ENCODE results near the gene ADAMTSL4.

The ADAMTSL4 gene

DNA sequence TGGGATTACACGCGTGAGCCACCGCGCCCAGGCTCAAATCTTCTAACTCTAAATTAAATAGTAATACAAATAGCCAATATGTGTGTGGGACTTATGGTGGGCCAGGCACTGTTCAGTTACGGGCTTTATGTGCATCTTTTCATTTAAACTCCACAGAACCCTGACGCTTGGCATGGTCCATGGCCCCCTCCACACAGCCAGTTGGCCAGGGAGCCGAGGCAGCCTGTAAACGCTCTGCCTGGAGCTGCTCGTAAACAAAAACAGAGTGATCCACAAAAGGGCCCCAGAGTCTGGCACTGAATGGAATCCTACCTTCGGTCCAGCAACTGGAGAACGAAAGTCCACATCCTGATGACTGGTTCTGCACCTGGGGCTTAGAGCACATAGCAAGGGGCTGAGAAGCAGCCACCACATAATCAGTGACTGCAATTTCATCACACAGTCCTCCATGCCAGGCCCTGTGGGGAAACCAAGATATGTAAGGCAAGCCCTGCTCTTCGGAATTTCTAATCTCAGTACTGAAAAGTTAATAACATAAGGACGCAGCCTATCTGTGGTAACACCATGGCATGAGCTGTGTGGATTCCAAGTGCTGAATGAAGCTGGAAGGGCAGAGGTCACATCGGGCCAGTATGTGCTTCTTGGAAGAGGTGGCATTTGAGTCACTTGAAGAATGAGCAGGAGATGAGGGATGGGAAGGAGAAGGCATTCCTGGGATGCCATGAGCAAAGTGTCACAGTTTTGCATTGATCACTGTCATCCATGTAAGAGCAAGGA, 13.5 kb upstream of the ADAMTSL4 start:
- DNase-seq, result no peak

- DNase-seq, result no peak
These were observed 12.1 kb upstream of the ADAMTSL4 start for GRCh38 chr1:150536836-150537731.

- DNase-seq, result no peak
These were observed 11.2 kb upstream of the ADAMTSL4 start for GRCh38 chr1:150537732-150538684.

DNA sequence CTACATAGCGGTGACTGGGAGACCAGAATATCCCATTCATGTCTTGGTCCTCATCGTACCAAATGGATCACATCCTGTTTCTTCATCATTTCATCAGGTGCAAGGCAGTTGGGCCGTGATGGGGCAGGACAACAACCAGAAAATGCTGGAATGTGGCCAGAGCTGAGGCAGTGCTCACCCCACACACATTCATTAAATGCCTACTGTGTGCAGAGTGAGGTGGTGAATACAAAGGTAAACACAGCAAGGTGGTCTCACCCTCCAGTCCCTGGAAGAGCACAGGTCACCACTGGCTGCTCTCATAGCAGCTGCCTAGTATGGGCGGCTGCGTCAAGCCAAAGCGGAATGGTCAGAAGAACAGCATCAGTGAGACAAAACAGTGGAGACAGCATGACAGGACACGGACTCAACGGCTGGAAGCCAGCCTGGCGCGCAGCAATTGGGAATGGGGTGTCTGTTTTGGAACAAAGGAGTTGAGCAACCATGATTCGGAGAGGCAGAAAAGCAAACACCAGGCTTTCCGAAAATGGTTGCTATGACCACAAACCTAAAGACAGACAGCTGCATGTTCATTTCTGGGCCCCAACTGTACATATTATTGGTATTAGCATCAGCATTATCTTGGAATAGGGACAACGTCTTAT, 5.6 kb upstream of the ADAMTSL4 start:
- DNase-seq, result no peak

- no peak for DNase-seq
These were observed 5.0 kb upstream of the ADAMTSL4 start for GRCh38 chr1:150544204-150544603.

- DNase-seq, result no peak
These were observed 3.6 kb upstream of the ADAMTSL4 start for GRCh38 chr1:150545486-150546032.

GRCh38 chr1:150546294-150546937, 2.8 kb upstream of the ADAMTSL4 start:
- no peak for DNase-seq

DNA sequence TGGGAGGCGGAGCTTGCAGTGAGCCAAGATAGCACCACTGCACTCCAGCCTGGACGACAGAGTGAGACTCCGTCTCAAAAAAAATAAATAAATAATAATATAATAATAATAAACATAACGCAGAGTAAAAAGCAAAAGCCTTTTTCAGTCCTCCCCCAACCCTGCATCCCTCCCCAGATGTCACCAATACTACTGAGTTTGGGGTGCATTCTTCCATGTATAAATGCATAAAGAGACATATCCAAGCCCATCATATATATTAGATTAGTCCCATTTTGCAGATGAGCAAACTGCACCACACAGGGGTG, 930 bp upstream of the ADAMTSL4 start:
- no peak for DNase-seq

- DNase-seq, result no peak
These were observed 451 bp downstream of the ADAMTSL4 start for GRCh38 chr1:150549496-150550221.

DNA sequence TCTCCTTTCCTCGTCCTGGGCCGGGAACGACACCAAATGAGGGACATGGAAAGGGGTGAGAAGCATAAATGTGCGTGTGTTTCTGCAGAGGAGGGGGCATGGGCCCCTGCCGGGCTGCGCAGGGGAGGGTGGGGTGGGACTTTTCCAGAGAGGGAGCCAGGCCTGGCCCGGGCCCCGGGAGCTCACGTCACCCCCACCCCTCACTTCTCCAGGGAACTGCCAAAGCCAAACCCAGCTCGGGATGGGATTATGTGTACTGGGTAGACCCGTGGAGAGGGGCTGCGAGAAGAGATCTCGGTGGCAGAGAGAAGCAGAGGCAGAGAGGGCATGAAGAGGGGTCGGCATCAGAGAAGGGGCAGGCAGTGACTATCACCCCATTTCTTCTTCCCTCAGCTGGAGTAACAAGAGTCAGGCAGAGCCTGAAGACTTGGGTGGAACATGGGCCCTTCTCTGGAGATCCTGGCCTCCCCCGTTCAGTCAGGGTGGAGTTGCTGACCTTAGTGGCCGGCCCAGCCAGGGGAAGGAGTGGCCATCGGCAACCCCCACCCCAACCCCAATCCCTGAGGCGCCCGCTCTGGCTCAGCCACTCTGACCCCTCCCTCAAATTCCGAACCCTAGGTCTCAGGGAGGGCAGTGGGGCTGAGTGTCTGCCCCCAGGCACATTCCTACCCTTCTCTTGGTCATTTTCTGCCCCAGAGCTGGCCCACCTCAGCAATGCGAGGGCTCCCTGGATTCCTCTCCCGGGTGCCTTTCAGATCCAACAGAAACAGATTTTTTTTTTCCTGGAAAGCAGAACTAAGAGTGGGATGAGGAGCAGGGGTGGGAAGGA, 1.2 kb downstream of the ADAMTSL4 start:
- no peak for DNase-seq

DNA sequence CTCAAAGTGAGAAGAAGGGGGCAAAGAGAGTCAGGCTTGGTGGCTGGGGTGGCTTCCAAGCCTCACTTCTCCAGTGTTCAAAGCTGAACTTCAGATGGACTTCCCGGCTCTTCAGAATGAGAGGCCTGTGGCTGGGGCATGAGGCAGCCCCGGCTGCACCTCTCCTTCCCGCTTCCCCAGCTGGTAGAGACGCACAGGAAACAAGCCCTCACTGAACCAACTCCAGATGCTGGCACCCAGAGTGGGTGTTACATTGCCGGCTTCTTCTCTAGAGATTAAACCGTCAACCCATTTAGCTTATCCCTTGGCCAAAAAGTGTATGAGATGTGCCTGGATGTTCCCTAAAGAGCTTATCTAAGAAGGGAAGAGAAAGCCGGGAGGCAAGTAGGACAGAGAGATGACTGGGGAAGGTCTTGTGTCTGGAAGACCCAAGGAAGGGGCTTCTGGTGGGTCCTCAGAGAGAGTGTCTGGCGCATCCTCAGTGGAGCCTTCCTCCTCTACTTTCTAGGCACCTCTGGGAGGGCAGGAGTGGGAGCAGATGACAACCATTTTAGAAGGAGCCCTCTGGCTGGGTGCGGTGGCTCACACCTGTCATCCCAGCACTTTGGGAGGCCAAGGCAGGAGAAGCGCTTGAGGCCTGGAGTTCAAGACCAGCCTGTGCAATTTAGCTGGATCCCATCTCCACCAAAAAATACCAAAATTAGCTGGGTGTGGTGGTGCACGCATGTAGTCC, 2.0 kb downstream of the ADAMTSL4 start:
- DNase-seq, result no peak

DNA sequence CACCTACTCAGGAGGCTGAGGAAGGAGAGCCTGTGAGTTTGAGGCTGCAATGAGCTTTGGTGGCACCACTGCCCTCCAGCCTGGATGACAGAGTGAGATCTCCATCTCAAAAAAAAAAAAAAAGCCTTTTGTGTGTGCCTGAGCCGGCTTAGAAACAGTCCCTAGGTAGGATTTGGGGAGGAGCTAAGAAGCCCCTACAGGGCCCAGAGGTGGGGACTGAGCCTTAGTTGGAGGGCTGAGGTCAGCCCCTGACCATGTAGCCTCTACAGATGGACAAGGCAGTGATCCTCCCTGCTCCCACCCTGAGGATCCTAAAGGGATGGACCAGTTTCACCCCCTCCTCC, 2.5 kb downstream of the ADAMTSL4 start:
- DNase-seq, result no peak

GRCh38 chr1:150552128-150552910, 3.1 kb downstream of the ADAMTSL4 start:
- no peak for DNase-seq

GRCh38 chr1:150552911-150553289, 3.7 kb downstream of the ADAMTSL4 start:
- no peak for DNase-seq

DNA sequence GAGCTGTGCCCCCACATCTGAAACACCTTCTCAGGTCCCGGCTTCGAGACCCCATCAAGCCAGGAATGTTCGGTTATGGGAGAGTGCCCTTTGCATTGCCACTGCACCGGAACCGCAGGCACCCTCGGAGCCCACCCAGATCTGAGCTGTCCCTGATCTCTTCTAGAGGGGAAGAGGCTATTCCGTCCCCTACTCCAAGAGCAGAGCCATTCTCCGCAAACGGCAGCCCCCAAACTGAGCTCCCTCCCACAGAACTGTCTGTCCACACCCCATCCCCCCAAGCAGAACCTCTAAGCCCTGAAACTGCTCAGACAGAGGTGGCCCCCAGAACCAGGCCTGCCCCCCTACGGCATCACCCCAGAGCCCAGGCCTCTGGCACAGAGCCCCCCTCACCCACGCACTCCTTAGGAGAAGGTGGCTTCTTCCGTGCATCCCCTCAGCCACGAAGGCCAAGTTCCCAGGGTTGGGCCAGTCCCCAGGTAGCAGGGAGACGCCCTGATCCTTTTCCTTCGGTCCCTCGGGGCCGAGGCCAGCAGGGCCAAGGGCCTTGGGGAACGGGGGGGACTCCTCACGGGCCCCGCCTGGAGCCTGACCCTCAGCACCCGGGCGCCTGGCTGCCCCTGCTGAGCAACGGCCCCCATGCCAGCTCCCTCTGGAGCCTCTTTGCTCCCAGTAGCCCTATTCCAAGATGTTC, 4.3 kb downstream of the ADAMTSL4 start:
- DNase-seq, result no peak

- no peak for DNase-seq
These were observed 4.9 kb downstream of the ADAMTSL4 start for GRCh38 chr1:150554086-150554452.

GRCh38 chr1:150555198-150555970, 6.2 kb downstream of the ADAMTSL4 start:
- DNase-seq, result no peak

Data from T-helper 9 cell (primary cell).